Measurements from ENCODE around the gene REPS2.
"Not testable (repeated sequence)": the region's sequence is repeated elsewhere in the genome, so short reads cannot be mapped to it uniquely, and the experiment has no call there.

The REPS2 gene

GRCh38 chrX:16966752-16967448 lies 20.4 kb downstream of the REPS2 start:
- no peak for DNase-seq

GRCh38 chrX:16968753-16969152 lies 22.3 kb downstream of the REPS2 start:
- not testable (repeated sequence) for DNase-seq

- no peak for DNase-seq
Observed at GRCh38 chrX:16970977-16971376, 24.5 kb downstream of the REPS2 start.

- no peak for DNase-seq
Observed at GRCh38 chrX:16971694-16972093, 25.2 kb downstream of the REPS2 start.

- no peak for DNase-seq
Observed at GRCh38 chrX:16975233-16975632, 28.8 kb downstream of the REPS2 start.

GRCh38 chrX:16977771-16978170 lies 31.3 kb downstream of the REPS2 start:
- no peak for DNase-seq

- DNase-seq = no peak
Observed at GRCh38 chrX:16978193-16978984, 31.9 kb downstream of the REPS2 start.

GRCh38 chrX:16979226-16979625 lies 32.8 kb downstream of the REPS2 start:
- no peak for DNase-seq

- DNase-seq = no peak
Observed at GRCh38 chrX:16981209-16981608, 34.8 kb downstream of the REPS2 start.

GRCh38 chrX:16981980-16982379 lies 35.5 kb downstream of the REPS2 start:
- no peak for DNase-seq

- DNase-seq = no peak
Observed at GRCh38 chrX:16983051-16983450, 36.6 kb downstream of the REPS2 start.

- DNase-seq = no peak
Observed at GRCh38 chrX:16985286-16985685, 38.8 kb downstream of the REPS2 start.

GRCh38 chrX:16986169-16986568 lies 39.7 kb downstream of the REPS2 start:
- no peak for DNase-seq

- DNase-seq = no peak
Observed at GRCh38 chrX:16989750-16990149, 43.3 kb downstream of the REPS2 start.

GRCh38 chrX:16990839-16991238 lies 44.4 kb downstream of the REPS2 start:
- DNase-seq = no peak

GRCh38 chrX:16992445-16992844 lies 46.0 kb downstream of the REPS2 start:
- DNase-seq = no peak

GRCh38 chrX:16992951-16993350 lies 46.5 kb downstream of the REPS2 start:
- no peak for DNase-seq

- DNase-seq = no peak
Observed at GRCh38 chrX:16993791-16994318, 47.4 kb downstream of the REPS2 start.

GRCh38 chrX:16994736-16995135 lies 48.3 kb downstream of the REPS2 start:
- DNase-seq = no peak

- DNase-seq = no peak
Observed at GRCh38 chrX:16997313-16997712, 50.9 kb downstream of the REPS2 start.

GRCh38 chrX:16999275-16999674 lies 52.8 kb downstream of the REPS2 start:
- no peak for DNase-seq

- DNase-seq = no peak
Observed at GRCh38 chrX:17000751-17001150, 54.3 kb downstream of the REPS2 start.

- no peak for DNase-seq
Observed at GRCh38 chrX:17005712-17006368, 59.4 kb downstream of the REPS2 start.
